NCI-H345 treated with DMSO at 0.1 percent for 48 hours (cell line): ENCODE data around the gene AK5.

ENCODE experiments used
- DNase-seq: peaks from one replicate; lab custom pipeline; 2025; ENCODE audit not compliant: unreplicated experiment; lab: John Stamatoyannopoulos, UW

AK5 gene

GRCh38 chr1:77579547-77579946 lies 297.7 kb downstream of the AK5 start:
- no peak for DNase-seq

GRCh38 chr1:77582905-77583304 lies 301.1 kb downstream of the AK5 start:
- DNase-seq, result no peak

GRCh38 chr1:77583483-77583882 lies 301.7 kb downstream of the AK5 start:
- DNase-seq, result no peak

- DNase-seq, result no peak
Observed at GRCh38 chr1:77584884-77585283, 303.1 kb downstream of the AK5 start.

- DNase-seq, result no peak
Observed at GRCh38 chr1:77585610-77586314, 303.9 kb downstream of the AK5 start.

GRCh38 chr1:77589231-77589630 lies 307.4 kb downstream of the AK5 start:
- no peak for DNase-seq

GRCh38 chr1:77590651-77591050 lies 308.8 kb downstream of the AK5 start:
- DNase-seq, result no peak

- DNase-seq, result no peak
Observed at GRCh38 chr1:77592906-77593305, 311.1 kb downstream of the AK5 start.

- DNase-seq, result no peak
Observed at GRCh38 chr1:77594366-77595112, 312.7 kb downstream of the AK5 start.

GRCh38 chr1:77597310-77597709 lies 315.5 kb downstream of the AK5 start:
- no peak for DNase-seq

- DNase-seq, result no peak
Observed at GRCh38 chr1:77605246-77606026, 323.6 kb downstream of the AK5 start.

- DNase-seq, result no peak
Observed at GRCh38 chr1:77608893-77609292, 327.1 kb downstream of the AK5 start.
